GM12801 (cell line): ENCODE results near the gene SGCD.

Experiments used
- TF ChIP-seq, protein P1 (sequence below): IDR thresholded peaks from one replicate; pipeline ENCODE4 v1.5.1; 2011; ENCODE audit warnings: control low read depth; ENCODE audit not compliant: insufficient read length; ENCODE audit errors: extremely low read depth

The SGCD gene

DNA sequence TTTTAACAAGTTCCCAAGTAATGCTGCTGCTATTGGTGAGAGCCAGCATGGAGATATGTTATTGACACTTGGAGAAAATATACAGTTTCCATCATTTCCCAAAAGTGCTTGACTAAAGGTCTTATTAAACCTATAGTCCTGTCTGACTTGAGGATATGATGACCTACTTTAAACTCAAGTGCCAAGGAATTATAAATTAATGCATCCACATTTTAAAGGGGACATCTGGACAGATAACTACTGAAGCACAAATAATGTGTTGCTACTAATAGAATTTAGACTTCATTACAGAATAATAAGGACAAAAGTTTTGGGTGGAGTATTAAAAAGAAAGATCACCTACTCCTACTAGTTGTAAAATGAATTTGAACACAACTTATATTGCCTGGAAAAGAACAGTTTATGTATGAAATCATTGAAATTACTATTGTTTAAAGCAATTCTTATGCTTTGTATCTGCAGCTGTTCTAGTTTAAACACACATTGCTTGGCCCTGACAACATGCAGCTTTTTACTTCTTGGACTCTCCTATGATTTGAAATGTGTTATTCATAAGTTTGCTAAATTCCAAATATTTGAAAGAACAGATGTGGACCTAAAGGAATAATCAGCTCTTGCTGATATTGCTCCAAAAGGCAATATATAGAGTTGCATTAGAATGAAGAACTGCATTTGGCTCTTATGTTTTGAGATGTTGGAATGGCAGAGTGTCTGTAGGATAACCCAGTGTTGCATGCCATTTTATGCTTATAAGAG is 73.4 kb downstream of the SGCD start:
- TF ChIP-seq, protein P1, sequence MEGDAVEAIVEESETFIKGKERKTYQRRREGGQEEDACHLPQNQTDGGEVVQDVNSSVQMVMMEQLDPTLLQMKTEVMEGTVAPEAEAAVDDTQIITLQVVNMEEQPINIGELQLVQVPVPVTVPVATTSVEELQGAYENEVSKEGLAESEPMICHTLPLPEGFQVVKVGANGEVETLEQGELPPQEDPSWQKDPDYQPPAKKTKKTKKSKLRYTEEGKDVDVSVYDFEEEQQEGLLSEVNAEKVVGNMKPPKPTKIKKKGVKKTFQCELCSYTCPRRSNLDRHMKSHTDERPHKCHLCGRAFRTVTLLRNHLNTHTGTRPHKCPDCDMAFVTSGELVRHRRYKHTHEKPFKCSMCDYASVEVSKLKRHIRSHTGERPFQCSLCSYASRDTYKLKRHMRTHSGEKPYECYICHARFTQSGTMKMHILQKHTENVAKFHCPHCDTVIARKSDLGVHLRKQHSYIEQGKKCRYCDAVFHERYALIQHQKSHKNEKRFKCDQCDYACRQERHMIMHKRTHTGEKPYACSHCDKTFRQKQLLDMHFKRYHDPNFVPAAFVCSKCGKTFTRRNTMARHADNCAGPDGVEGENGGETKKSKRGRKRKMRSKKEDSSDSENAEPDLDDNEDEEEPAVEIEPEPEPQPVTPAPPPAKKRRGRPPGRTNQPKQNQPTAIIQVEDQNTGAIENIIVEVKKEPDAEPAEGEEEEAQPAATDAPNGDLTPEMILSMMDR: no peak

DNA sequence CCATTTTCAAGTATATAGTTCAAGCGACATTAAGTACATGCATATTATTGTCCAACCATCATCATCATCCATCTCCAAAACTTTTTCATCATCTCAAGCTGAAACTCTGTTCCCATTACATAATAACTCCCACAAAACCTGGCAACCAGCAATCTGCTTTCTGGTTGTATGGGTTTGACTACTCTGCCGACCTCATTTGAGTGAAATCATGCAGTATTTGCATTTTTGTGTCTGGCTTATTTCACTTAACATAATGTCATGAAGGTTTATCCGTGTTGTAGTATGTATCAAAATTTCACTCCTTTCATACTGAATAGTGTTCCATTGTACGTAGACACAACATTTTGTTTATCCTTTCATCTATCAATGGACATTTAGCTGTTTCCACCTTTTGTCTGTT is 74.8 kb downstream of the SGCD start:
- TF ChIP-seq, protein P1: no peak

GRCh38 chr5:156402387-156402921 is 75.5 kb downstream of the SGCD start:
- TF ChIP-seq, protein P1: no peak

DNA sequence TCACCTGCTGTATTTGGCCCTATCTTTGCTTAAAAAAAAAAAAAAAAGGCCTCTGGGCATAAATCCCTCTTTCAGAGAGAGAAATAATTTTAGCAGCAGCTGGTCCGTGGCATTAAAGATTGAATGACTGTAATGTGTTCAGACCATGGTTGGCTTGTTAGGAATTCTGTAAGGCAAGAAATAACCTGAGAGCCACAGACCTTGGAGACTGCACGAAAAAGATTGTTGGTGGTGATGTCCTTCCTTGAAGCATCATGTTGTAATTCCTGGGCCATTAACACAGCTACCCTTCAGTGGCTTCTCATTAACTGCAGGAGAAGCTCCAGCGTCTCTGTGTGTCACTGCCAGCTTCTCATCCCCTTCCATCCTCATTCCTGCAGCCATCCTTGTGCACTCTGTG is 79.0 kb downstream of the SGCD start:
- TF ChIP-seq, protein P1: no peak

DNA sequence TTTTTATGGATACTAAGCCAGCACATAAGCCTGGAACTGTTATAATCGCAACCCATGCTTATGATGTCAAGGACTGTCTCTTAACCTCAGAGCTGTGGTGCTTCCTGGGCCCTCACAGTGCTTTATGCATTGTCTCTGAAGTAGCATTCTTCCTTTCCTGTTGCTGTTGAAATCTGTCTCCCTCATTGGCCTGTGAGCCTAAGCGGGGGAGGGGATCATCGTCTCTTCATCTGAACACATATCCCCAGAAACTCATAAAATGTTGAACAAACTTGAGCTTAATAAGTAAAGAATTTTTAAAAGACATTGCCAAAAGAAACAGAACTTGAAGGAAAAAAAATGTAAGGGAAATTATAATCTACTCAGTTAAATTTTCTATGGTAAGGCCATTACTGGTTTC is 80.3 kb downstream of the SGCD start:
- TF ChIP-seq, protein P1: no peak

GRCh38 chr5:156409834-156410233 is 82.9 kb downstream of the SGCD start:
- TF ChIP-seq, protein P1: no peak

DNA sequence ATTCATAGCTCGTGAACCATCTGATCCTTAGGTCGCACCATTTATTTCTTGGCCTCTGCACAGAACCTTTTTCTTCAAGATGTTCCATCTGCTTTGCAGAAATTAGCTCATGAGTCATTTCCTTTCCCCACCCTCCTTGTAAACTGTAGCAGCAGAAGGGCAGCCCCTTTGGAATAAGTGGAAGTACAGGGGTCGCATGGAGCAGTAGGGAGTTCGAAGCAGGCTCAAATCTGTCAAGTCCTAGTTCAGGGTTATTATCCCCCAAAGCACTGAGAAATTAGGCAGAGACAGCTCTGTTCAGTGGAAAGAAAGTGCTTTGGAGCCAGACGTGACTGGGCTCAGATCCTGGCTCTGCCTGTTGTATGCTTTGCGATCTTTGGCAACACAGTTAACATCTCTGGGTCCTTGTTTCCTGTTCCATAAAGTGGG is 84.2 kb downstream of the SGCD start:
- TF ChIP-seq, protein P1: no peak
